GM12878 (cell line): ENCODE measurements around the gene WDFY1. TPM values are rescaled to one million over a fixed set of nuclear protein-coding genes. Genes with fewer than 3 reads are reported as not detected.

ENCODE experiments used
- ATAC-seq: fragments of 200-7000 bp; cut with Tn5 transposase; 3 replicates; pipeline ENCODE4 v1.9.1; 2020; ENCODE audit warnings: mild to moderate bottlenecking, moderate library complexity
- BruUV-seq: library from RNA; stranded (reverse); fragments of 400-500 nt; replicated peaks from 2 replicates; lab custom pipeline; 2021; lab: Mats Ljungman, UMichigan
- CTCF ChIA-PET: fragments of 300-600 bp; sonication (Branson Sonifier 250); formaldehyde crosslinking; extraction: SDS; loops from one replicate; lab custom pipeline; 2021; ENCODE audit warnings: inconsistent platforms; lab: Yijun Ruan, JAX
- POLR2A ChIA-PET: fragments of 350-600 bp; formaldehyde crosslinking; extraction: SDS; loops from one replicate; lab custom pipeline; 2021; ENCODE audit warnings: inconsistent platforms; lab: Charles Lee
- RAD21 ChIA-PET: fragments of 300-600 bp; sonication (Branson Sonifier 250); formaldehyde crosslinking; loops from one replicate; lab custom pipeline; 2023; ENCODE audit warnings: antibody characterized with exemption; ENCODE audit not compliant: unreplicated experiment; lab: Charles Lee
- SMC1A ChIA-PET: fragments of 300-600 bp; sonication (Branson Sonifier 250); formaldehyde crosslinking; loops from one replicate; lab custom pipeline; 2023; ENCODE audit not compliant: unreplicated experiment, uncharacterized antibody; lab: Charles Lee
- DNase-seq: peaks from one replicate; pipeline ENCODE4 v3.0.0-alpha.2; 2011; ENCODE audit warnings: low read depth, low spot score
- FAIRE-seq: peaks from 3 replicates; lab custom pipeline; 2011; peaks lifted over from hg19 to GRCh38; lab: Jason Lieb, UNC
- H2AFZ ChIP-seq: 2 replicates; pipeline ENCODE4 v1.6.0; 2011; ENCODE audit warnings: low read depth, low read length, control low read depth; ENCODE audit not compliant: control insufficient read depth
- H3K27ac ChIP-seq: 2 replicates; pipeline ENCODE4 v1.5.1; 2011; ENCODE audit warnings: control low read depth; ENCODE audit not compliant: control insufficient read depth, insufficient read depth
- H3K27me3 ChIP-seq, 2 experiments: replicated peaks in 1 of 2; 2 replicates each; pipeline versions ENCODE4 v1.6.0 to v1.6.1; 2011; ENCODE audit warnings: low read length in 1 of 2; ENCODE audit not compliant: control insufficient read depth in 2 of 2, insufficient read depth in 2 of 2
- H3K36me3 ChIP-seq, 2 experiments: 2 replicates each; pipeline ENCODE4 v1.5.1; 2011; ENCODE audit warnings: low read length in 1 of 2; ENCODE audit not compliant: control insufficient read depth in 2 of 2, insufficient read depth in 2 of 2
- H3K4me1 ChIP-seq: 2 replicates; pipeline ENCODE4 v1.6.1; 2011; ENCODE audit warnings: mild to moderate bottlenecking, low read length, moderate library complexity, mixed read lengths; ENCODE audit not compliant: control insufficient read depth, insufficient read depth
- H3K4me2 ChIP-seq: 2 replicates; pipeline ENCODE4 v1.6.0; 2011; ENCODE audit warnings: control low read depth; ENCODE audit not compliant: control insufficient read depth, insufficient read depth
- H3K4me3 ChIP-seq: fragments of 200-600 bp; sonication (generic); 2 replicates; pipeline ENCODE4 v1.5.1; 2016
- H3K79me2 ChIP-seq: 2 replicates; pipeline ENCODE4 v1.6.0; 2011; ENCODE audit warnings: low read length; ENCODE audit not compliant: control insufficient read depth, insufficient read depth
- H3K9ac ChIP-seq: 2 replicates; pipeline ENCODE4 v1.8.0; 2011; ENCODE audit warnings: low read length, control low read depth, mixed read lengths; ENCODE audit not compliant: control insufficient read depth, insufficient read depth
- H3K9me3 ChIP-seq: replicated peaks from 3 replicates; pipeline ENCODE4 v1.5.1; 2011; ENCODE audit warnings: mild to moderate bottlenecking, low read length; ENCODE audit not compliant: control insufficient read depth, insufficient read depth
- H4K20me1 ChIP-seq: 2 replicates; pipeline ENCODE4 v1.6.0; 2011; ENCODE audit not compliant: control insufficient read depth, insufficient read depth
- HDGF ChIP-seq: fragments of 450-650 bp; IDR thresholded peaks from 2 replicates; pipeline ENCODE4 v1.6.1; 2016; ENCODE audit warnings: antibody characterized with exemption
- POLR2AphosphoS5 ChIP-seq: IDR thresholded peaks from 2 replicates; pipeline ENCODE4 v1.6.1; 2011; ENCODE audit warnings: mild to moderate bottlenecking, low read length, inconsistent platforms
- RUNX3 ChIP-seq: IDR thresholded peaks from 2 replicates; pipeline ENCODE4 v1.6.1; 2012; ENCODE audit warnings: low read length, inconsistent platforms
- SMAD1 ChIP-seq: fragments of 450-650 bp; IDR thresholded peaks from 2 replicates; pipeline ENCODE4 v1.6.1; 2018; ENCODE audit warnings: mild to moderate bottlenecking, low read depth; ENCODE audit not compliant: partially characterized antibody
- SUZ12 ChIP-seq: fragments of 200-600 bp; sonication (generic); IDR thresholded peaks from one replicate; pipeline ENCODE4 v1.6.1; 2018; ENCODE audit warnings: antibody characterized with exemption, mild to moderate bottlenecking; ENCODE audit not compliant: unreplicated experiment
- TCF12 ChIP-seq: IDR thresholded peaks from 2 replicates; pipeline ENCODE4 v1.6.1; 2011; ENCODE audit warnings: low read depth, mild to moderate bottlenecking, low read length
- YY1 ChIP-seq: IDR thresholded peaks from 2 replicates; pipeline ENCODE4 v1.6.1; 2011; ENCODE audit warnings: low read depth, mild to moderate bottlenecking, low read length
- WGBS: methylation state at CpG from one replicate; pipeline ENCODE4 v1.1.6; 2016; ENCODE audit warnings: low lambda C conversion rate; ENCODE audit not compliant: insufficient replicate concordance, insufficient coverage; ENCODE audit errors: missing lambda C conversion rate; 5-methylcytosine and 5-hydroxymethylcytosine counted together
- in situ Hi-C: fragments of 300-500 bp; cut with MboI; formaldehyde crosslinking; loops from 9 replicates; pipeline ENCODE4 v1.14.3; 2018; ENCODE audit warnings: mixed read lengths
- intact Hi-C: fragments of 100-400 bp; cut with micrococcal nuclease; formaldehyde crosslinking; loops from one replicate; pipeline ENCODE4 v1.14.2; 2022; ENCODE audit not compliant: unreplicated experiment
- polyA plus RNA-seq, 11 experiments: library from polyadenylated mRNA; depleted of rRNA in 4 of 11; unstranded in 6 of 11; stranded (reverse) in 5 of 11; fragments of >200 nt; fragmentation: Nextera tagmentation in 4 of 11; fragmentation: Illumina TruSeq in 1 of 11; extraction: Ambion mirVana in 4 of 11; extraction: Trizol in 1 of 11; gene quantifications; 1 replicate in 1 of 11; 2 replicates in 10 of 11; pipeline versions ENCODE4 v1.2.1 to v1.2.3, GENCODE V29; 2011 to 2016; ENCODE audit warnings: inconsistent platforms in 2 of 11, missing spikeins in 2 of 11, low read depth in 1 of 11
- total RNA-seq, 4 experiments: library from RNA; depleted of rRNA in 3 of 4; stranded (reverse); fragments of >200 nt in 3 of 4; fragmentation: Illumina TruSeq in 1 of 4; extraction: Trizol in 1 of 4; gene quantifications; 2 replicates each; pipeline versions ENCODE4 v1.2.1 to v1.2.3, GENCODE V29; 2013 to 2021
- TF ChIP-seq, protein P1 (sequence below): fragments of 450-650 bp; IDR thresholded peaks from 2 replicates; pipeline ENCODE4 v1.6.1; 2016; ENCODE audit warnings: mild to moderate bottlenecking

Gene WDFY1
- total and polyA plus RNA-seq, 10 of the 15 experiments (the other 5 are each of a cell fraction or from before 2014, with no cell fraction given): 2.9 to 28.1 (median 13.1) TPM

DNA sequence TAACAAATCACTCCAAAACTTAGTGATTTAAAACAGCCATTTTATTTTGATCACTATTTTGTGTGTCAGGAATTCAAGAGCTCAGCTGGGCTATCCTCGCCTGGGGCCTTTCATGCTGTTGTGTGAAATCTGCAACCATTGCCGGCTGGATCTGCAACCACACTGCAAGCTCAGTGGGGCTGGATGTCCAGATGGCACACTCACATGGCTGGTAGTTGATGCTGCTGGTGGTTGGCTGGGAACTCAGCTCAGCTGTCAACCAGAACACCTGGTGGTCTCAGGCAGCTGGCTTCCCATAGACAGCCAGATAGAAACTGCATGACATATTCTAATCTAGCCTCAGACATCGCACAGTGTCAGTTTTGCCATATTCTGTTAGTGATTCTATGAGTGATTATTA lies 77.1 kb downstream of the WDFY1 start:
- Histone ChIP-seq H3K27ac (no peak overlapping the region), H3K4me3 (no peak overlapping the region), H3K27me3 (no peaks in the 10 kb centered on the region), H2AFZ (no peak overlapping the region), H3K36me3 (no peaks in the 10 kb centered on the region), H3K9ac (no peak overlapping the region), H4K20me1 (no peaks in the 10 kb centered on the region), H3K9me3 (no peaks in the 10 kb centered on the region), H3K79me2 (no peaks in the 10 kb centered on the region), H3K4me1 (no peaks in the 10 kb centered on the region; the same call in none of the 2 replicates), H3K4me2 (no peak overlapping the region)
- intact Hi-C loops (no loop called here), in situ Hi-C loops (no loop called here)
- DNase-seq (no peak), ATAC-seq (peak; percentile 34; the same call in 1 of the 3 replicates), FAIRE-seq (no peak)
- SMC1A ChIA-PET: interaction anchor here (0.9 to 1.5 kb wide), 2 partner anchors 13 to 143 kb away, joined by 3 to 5 read pairs; no protein-coding TSS in a partner anchor
- TF ChIP-seq TCF12 (peak; percentile 65; the same call in 1 of the 2 replicates), SMAD1 (no peak)
- BruUV-seq: no TSS peak
- RAD21 ChIA-PET: interaction anchor here (1.0 kb wide), 1 partner anchor 87 kb away, joined by 3 read pairs; no protein-coding TSS in a partner anchor
- CTCF ChIA-PET: interaction anchor here (1.6 kb wide), 1 partner anchor 100 kb away, joined by 3 read pairs; no protein-coding TSS in a partner anchor
- WGBS: 96% methylated on average over 3 of the region's 3 CpGs
- POLR2A ChIA-PET: no interaction called here

DNA sequence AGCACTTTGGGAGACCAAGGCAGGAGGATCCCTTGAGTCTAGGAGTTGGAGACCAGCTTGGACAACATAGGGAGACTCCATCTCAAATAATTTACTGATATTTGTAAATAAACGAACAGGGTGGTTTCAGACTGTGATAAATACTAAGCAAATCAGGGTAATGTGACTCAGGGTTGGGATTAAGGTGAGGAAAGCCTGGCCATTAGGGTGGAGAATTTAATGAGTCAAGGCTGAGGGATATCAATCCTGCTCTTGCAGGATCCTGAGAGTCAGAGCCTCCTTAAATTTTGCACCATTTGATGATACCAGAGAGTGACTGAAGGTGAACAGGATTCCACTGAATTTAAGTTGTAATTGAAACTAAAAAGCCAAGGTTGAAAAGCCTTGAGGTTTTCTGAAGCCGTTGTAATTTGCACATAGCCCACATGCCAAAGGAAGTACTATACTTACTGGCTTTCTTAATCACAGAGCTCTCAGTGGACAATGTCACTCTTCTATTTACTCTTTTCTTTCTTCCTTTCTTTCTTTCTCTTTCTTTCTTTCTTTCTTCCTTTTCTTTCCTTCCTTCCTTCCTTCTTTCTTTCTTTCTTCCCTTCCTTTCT lies 79.1 kb downstream of the WDFY1 start:
- CTCF ChIA-PET: interaction anchor here (1.0 kb wide), 1 partner anchor 68 kb away, joined by 3 read pairs; no protein-coding TSS in a partner anchor
- no peaks in the 10 kb centered on the region for H3K36me3 ChIP-seq
- DNase-seq: no peak
- peak; percentile 70 for ATAC-seq
- no peak overlapping the region for H3K4me2 ChIP-seq
- H3K9me3 ChIP-seq: no peaks in the 10 kb centered on the region
- TF ChIP-seq, protein P1, sequence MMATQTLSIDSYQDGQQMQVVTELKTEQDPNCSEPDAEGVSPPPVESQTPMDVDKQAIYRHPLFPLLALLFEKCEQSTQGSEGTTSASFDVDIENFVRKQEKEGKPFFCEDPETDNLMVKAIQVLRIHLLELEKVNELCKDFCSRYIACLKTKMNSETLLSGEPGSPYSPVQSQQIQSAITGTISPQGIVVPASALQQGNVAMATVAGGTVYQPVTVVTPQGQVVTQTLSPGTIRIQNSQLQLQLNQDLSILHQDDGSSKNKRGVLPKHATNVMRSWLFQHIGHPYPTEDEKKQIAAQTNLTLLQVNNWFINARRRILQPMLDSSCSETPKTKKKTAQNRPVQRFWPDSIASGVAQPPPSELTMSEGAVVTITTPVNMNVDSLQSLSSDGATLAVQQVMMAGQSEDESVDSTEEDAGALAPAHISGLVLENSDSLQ: peak; percentile 9; the same call in 1 of the 2 replicates
- TF ChIP-seq POLR2AphosphoS5: no peak
- no peak for TF ChIP-seq YY1
- TF ChIP-seq RUNX3: peak; percentile 34
- TF ChIP-seq SUZ12: no peak
- no peak for TF ChIP-seq HDGF
- SMC1A ChIA-PET: interaction anchor here (0.5 to 1.6 kb wide), 2 partner anchors 21 to 29 kb away, joined by 3 to 6 read pairs; no protein-coding TSS in a partner anchor
- H3K79me2 ChIP-seq: no peaks in the 10 kb centered on the region
- WGBS: 3% methylated on average over 2 of the region's 2 CpGs
- H3K4me3 ChIP-seq: no peak overlapping the region
- BruUV-seq: no TSS peak
- RAD21 ChIA-PET: interaction anchor here (0.8 kb wide), 1 partner anchor 417 kb away, joined by 3 read pairs; no protein-coding TSS in a partner anchor
- intact Hi-C loops (no loop called here), in situ Hi-C loops (no loop called here)
- no peak overlapping the region for H3K27ac ChIP-seq
- H3K9ac ChIP-seq: no peak overlapping the region
- no peak for FAIRE-seq
- H3K27me3 ChIP-seq: no peaks in the 10 kb centered on the region
- H4K20me1 ChIP-seq: no peaks in the 10 kb centered on the region
- H2AFZ ChIP-seq: no peak overlapping the region
- POLR2A ChIA-PET: no interaction called here
- no peaks in the 10 kb centered on the region; the same call in none of the 2 replicates for H3K4me1 ChIP-seq
